ENCODE measurements around the gene FLT4.

FLT4 gene

DNA sequence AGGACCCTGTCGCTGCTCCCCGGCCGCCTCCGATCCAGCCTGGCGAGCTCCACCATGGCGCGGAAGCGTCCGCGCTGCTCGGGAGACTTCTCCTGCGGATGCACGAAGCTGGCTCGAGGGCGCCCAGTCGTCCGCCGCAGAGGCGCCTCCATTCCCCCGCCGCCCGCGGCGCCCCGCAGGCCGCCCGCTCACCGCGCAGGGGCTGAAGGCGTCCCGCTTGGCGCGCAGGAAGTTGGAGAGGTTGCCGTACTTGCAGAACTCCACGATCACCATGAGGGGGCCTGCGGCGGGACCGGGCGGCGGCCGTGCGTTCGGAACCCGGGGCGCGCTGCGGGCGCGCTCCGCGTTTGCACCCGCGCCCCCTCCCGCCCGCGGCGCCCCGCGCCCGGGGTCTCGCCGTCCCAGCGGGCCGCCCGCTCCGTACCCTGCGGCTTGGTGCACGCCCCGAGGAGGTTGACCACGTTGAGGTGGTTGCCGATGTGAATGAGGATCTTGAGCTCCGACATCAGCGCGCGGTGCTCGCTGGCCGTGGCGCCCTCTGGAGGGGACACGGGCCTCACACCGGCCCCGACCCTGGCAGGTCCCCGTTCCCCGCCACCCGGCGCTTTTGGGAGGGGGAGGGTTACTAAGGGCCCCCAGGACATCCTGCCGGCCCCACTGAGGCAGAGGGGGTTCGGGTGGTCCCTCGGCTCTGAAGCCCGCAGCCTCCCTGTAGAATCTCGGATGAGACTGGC lies 30.4 kb downstream of the FLT4 start:
- Mint-ChIP-seq H3K36me3 (ENCODE audit: low read depth) (no peaks in the 10 kb centered on the region), H3K27ac (no peak overlapping the region), H3K4me1 (peaks cover 4% of the 10 kb centered on the region), H3K9me3 (no peaks in the 10 kb centered on the region), H3K4me3 (peak overlapping the region; percentile 77 to 78 (median 78)), H3K27me3 (ENCODE audit: low read depth) (peaks cover 24% of the 10 kb centered on the region)
- TF ChIP-seq, protein P1, sequence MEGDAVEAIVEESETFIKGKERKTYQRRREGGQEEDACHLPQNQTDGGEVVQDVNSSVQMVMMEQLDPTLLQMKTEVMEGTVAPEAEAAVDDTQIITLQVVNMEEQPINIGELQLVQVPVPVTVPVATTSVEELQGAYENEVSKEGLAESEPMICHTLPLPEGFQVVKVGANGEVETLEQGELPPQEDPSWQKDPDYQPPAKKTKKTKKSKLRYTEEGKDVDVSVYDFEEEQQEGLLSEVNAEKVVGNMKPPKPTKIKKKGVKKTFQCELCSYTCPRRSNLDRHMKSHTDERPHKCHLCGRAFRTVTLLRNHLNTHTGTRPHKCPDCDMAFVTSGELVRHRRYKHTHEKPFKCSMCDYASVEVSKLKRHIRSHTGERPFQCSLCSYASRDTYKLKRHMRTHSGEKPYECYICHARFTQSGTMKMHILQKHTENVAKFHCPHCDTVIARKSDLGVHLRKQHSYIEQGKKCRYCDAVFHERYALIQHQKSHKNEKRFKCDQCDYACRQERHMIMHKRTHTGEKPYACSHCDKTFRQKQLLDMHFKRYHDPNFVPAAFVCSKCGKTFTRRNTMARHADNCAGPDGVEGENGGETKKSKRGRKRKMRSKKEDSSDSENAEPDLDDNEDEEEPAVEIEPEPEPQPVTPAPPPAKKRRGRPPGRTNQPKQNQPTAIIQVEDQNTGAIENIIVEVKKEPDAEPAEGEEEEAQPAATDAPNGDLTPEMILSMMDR (IDR thresholded peaks at IDR 0.05; ENCODE audit: unreplicated experiment in 3 of 3), result peak; percentile 46 to 68 (median 54)

DNA sequence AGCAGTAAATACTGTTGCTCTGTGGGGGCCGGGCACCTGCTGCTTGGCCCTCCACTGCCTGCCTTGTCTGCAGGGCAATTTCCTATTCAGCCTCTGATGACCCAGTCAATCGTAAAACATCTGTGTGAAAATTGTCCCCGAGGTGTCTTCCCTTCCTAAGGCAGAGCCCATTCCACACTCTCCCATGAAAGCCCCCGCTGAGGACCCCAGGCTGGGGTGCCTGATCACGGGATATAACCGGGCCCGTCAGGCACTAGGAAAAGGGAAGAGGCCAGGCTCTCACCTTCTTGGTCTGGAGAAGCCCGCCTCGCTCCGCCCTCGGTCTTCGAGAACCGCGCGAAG lies 30.9 kb downstream of the FLT4 start:
- peaks cover 6% of the 10 kb centered on the region for H3K4me1 Mint-ChIP-seq
- H3K9me3 Mint-ChIP-seq, result no peaks in the 10 kb centered on the region
- H3K27ac Mint-ChIP-seq, result no peak overlapping the region
- H3K4me3 Mint-ChIP-seq, result peak overlapping the region; percentile 76 to 78 (median 78)
- H3K27me3 Mint-ChIP-seq (ENCODE audit: low read depth), result peaks cover 24% of the 10 kb centered on the region
- TF ChIP-seq, protein P1 (IDR thresholded peaks at IDR 0.05; ENCODE audit: unreplicated experiment in 3 of 3), result no peak
- H3K36me3 Mint-ChIP-seq (ENCODE audit: low read depth), result no peaks in the 10 kb centered on the region

DNA sequence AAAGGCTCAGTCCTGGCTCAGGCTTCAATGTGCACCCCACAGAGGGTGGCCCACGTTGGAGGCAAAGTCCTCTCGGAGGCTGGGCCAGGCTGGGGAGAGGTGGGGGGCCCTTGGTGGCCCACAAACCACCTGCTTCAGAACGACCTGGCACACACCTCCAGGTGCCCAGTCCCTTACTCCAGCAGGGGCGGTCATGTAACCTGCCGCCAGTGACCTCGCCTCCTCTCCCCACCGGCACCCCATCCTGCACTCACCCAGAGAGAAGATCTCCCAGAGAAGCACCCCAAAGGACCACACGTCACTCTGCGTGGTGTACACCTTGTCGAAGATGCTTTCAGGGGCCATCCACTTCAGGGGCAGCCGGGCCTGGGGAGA lies 35.6 kb downstream of the FLT4 start:
- TF ChIP-seq, protein P1 (IDR thresholded peaks at IDR 0.05; ENCODE audit: unreplicated experiment in 3 of 3), result no peak
- peaks cover 5% of the 10 kb centered on the region for H3K27me3 Mint-ChIP-seq (ENCODE audit: low read depth)
- no peaks in the 10 kb centered on the region for H3K36me3 Mint-ChIP-seq (ENCODE audit: low read depth)
- no peak overlapping the region for H3K4me3 Mint-ChIP-seq
- no peaks in the 10 kb centered on the region for H3K9me3 Mint-ChIP-seq
- peak overlapping the region; percentile 40 to 45 (median 41) for H3K27ac Mint-ChIP-seq
- H3K4me1 Mint-ChIP-seq, result peaks cover 10% of the 10 kb centered on the region

DNA sequence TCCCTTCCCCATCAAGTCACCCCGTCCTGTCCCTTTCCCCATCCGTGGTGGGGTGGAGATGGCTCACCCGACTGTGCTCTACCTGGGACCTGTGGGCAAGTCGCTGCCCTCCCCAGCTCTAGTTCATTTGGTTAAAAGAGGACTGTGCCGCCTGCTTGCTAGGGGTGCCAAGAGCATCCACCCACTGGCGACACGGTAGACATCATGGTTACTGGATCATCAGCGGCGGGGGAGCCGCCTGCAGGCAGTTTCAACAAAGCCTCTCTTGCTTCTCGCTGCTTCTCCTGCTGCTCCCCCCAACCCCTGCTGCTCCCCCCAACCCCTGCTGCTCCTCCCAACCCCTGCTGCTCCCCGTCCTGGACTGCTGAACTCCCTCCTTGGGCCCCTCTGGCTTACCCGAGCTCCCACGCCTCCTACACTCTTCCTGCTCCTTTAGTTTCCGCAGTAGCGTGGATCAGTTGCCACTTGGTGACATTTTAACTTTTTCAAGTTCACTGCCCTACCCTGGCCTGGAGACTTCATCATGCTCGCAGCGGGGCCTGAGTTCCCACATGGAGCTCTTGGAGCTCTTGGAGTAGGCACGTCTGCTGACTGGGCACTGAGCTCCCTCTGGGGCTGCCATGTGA lies 36.1 kb downstream of the FLT4 start:
- H3K4me1 Mint-ChIP-seq, result peaks cover 8% of the 10 kb centered on the region
- peak overlapping the region; percentile 40 to 45 (median 41) for H3K27ac Mint-ChIP-seq
- no peaks in the 10 kb centered on the region for H3K9me3 Mint-ChIP-seq
- no peaks in the 10 kb centered on the region for H3K36me3 Mint-ChIP-seq (ENCODE audit: low read depth)
- peaks cover 2% of the 10 kb centered on the region for H3K27me3 Mint-ChIP-seq (ENCODE audit: low read depth)
- H3K4me3 Mint-ChIP-seq, result peak overlapping the region in 1 of 3 experiments; percentile 20
- TF ChIP-seq, protein P1 (IDR thresholded peaks at IDR 0.05; ENCODE audit: unreplicated experiment in 3 of 3), result no peak

DNA sequence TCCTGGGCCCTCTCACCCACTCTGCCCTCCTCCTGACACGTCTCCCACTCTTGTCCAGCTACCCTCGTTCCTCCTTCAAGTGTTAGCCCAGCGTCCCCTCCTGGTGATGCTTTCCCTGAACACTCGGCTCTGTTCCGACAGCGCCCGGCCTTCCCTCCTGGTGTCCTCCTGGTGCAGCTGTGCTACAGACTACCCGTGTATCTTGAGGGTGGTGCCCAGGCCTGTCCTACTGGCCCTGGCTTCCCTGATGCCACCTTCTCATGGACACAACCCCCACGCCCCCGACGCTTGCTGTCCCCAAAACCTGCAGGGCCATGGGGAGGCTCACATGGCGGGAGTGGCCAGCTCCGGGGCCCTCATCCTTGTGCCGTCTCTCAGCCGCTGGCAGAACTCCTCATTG lies 36.7 kb downstream of the FLT4 start:
- TF ChIP-seq, protein P1 (IDR thresholded peaks at IDR 0.05; ENCODE audit: unreplicated experiment in 3 of 3), result no peak
- Mint-ChIP-seq H3K4me1 (peaks cover 7% of the 10 kb centered on the region), H3K27ac (peak overlapping the region in 1 of 3 experiments; percentile 32), H3K36me3 (ENCODE audit: low read depth) (no peaks in the 10 kb centered on the region), H3K4me3 (no peak overlapping the region), H3K9me3 (no peaks in the 10 kb centered on the region), H3K27me3 (ENCODE audit: low read depth) (no peaks in the 10 kb centered on the region)
